Measurements from ENCODE around the gene SNX19.
"Not testable (repeated sequence)": the region's sequence is repeated elsewhere in the genome, so short reads cannot be mapped to it uniquely, and the experiment has no call there.

Gene SNX19

GRCh38 chr11:130916238-130916855 is at the start of gene SNX19:
Gene SNX19 (minus strand): TSS chr11:130916479. CDS start chr11:130915939, 540 bp downstream.
- DNase-seq, result peak; percentile 97

GRCh38 chr11:130964058-130964792 is 47.9 kb upstream of the SNX19 start:
- DNase-seq, result no peak

- no peak for DNase-seq
These were observed 31.6 kb upstream of the SNX19 start for GRCh38 chr11:130947889-130948288.

GRCh38 chr11:130947481-130947880 is 31.2 kb upstream of the SNX19 start:
- DNase-seq, result no peak

GRCh38 chr11:130947058-130947457 is 30.8 kb upstream of the SNX19 start:
- no peak for DNase-seq

GRCh38 chr11:130945896-130946295 is 29.6 kb upstream of the SNX19 start:
- DNase-seq, result no peak

- no peak for DNase-seq
These were observed 24.4 kb upstream of the SNX19 start for GRCh38 chr11:130940706-130941105.

GRCh38 chr11:130937051-130937450 is 20.8 kb upstream of the SNX19 start:
- DNase-seq, result no peak

GRCh38 chr11:130932086-130932712 is 15.9 kb upstream of the SNX19 start:
- no peak for DNase-seq

- no peak for DNase-seq
These were observed 8.5 kb upstream of the SNX19 start for GRCh38 chr11:130924750-130925149.

- not testable (repeated sequence) for DNase-seq
These were observed 4.3 kb upstream of the SNX19 start for GRCh38 chr11:130920612-130921011.

GRCh38 chr11:130918081-130918480 is 1.8 kb upstream of the SNX19 start:
- DNase-seq, result no peak

GRCh38 chr11:130916910-130917309 is 631 bp upstream of the SNX19 start:
- DNase-seq, result no peak

- no peak for DNase-seq
These were observed 559 bp downstream of the SNX19 start for GRCh38 chr11:130915603-130916237.

- DNase-seq, result no peak
These were observed 3.0 kb downstream of the SNX19 start for GRCh38 chr11:130913268-130913667.

- DNase-seq, result no peak
These were observed 3.7 kb downstream of the SNX19 start for GRCh38 chr11:130912552-130912951.

- DNase-seq, result no peak
These were observed 5.0 kb downstream of the SNX19 start for GRCh38 chr11:130911306-130911705.

- DNase-seq, result no peak
These were observed 6.6 kb downstream of the SNX19 start for GRCh38 chr11:130909650-130910049.

- no peak for DNase-seq
These were observed 7.3 kb downstream of the SNX19 start for GRCh38 chr11:130908770-130909625.

GRCh38 chr11:130908061-130908460 is 8.2 kb downstream of the SNX19 start:
- DNase-seq, result no peak

GRCh38 chr11:130907229-130907628 is 9.1 kb downstream of the SNX19 start:
- no peak for DNase-seq

GRCh38 chr11:130906616-130907015 is 9.7 kb downstream of the SNX19 start:
- no peak for DNase-seq

- no peak for DNase-seq
These were observed 10.8 kb downstream of the SNX19 start for GRCh38 chr11:130905512-130905911.

Measured in eye (tissue), 1 donor.